DMS79 (cell line): ENCODE measurements around the gene BCL11A.

Experiments
- DNase-seq: peaks from one replicate; lab custom pipeline; 2025; lab: John Stamatoyannopoulos, UW

BCL11A gene

GRCh38 chr2:60553495-60554073 lies at the start of gene BCL11A:
BCL11A (minus strand) TSS chr2:60553654; CDS start chr2:60553270, 384 bp downstream.
- peak; percentile 74 for DNase-seq

GRCh38 chr2:60602828-60603532 lies 49.5 kb upstream of the BCL11A start:
- no peak for DNase-seq

GRCh38 chr2:60602388-60602787 lies 48.9 kb upstream of the BCL11A start:
- DNase-seq = no peak

GRCh38 chr2:60598271-60598670 lies 44.8 kb upstream of the BCL11A start:
- no peak for DNase-seq

GRCh38 chr2:60597346-60597745 lies 43.9 kb upstream of the BCL11A start:
- DNase-seq = no peak

GRCh38 chr2:60596411-60596810 lies 43.0 kb upstream of the BCL11A start:
- DNase-seq = no peak

GRCh38 chr2:60595953-60596352 lies 42.5 kb upstream of the BCL11A start:
- DNase-seq = no peak

- no peak for DNase-seq
Observed at GRCh38 chr2:60589104-60589503, 35.6 kb upstream of the BCL11A start.

- no peak for DNase-seq
Observed at GRCh38 chr2:60586081-60586480, 32.6 kb upstream of the BCL11A start.

GRCh38 chr2:60585276-60585675 lies 31.8 kb upstream of the BCL11A start:
- no peak for DNase-seq

- no peak for DNase-seq
Observed at GRCh38 chr2:60583604-60584003, 30.1 kb upstream of the BCL11A start.

- peak; percentile 35 for DNase-seq
Observed at GRCh38 chr2:60581433-60582282, 28.2 kb upstream of the BCL11A start.

GRCh38 chr2:60577682-60578283 lies 24.3 kb upstream of the BCL11A start:
- DNase-seq = no peak

GRCh38 chr2:60573251-60573650 lies 19.8 kb upstream of the BCL11A start:
- no peak for DNase-seq

- no peak for DNase-seq
Observed at GRCh38 chr2:60570251-60570650, 16.8 kb upstream of the BCL11A start.

GRCh38 chr2:60569680-60570111 lies 16.2 kb upstream of the BCL11A start:
- no peak for DNase-seq

GRCh38 chr2:60567919-60568768 lies 14.7 kb upstream of the BCL11A start:
- DNase-seq = no peak

GRCh38 chr2:60567096-60567495 lies 13.6 kb upstream of the BCL11A start:
- DNase-seq = no peak

GRCh38 chr2:60565472-60565871 lies 12.0 kb upstream of the BCL11A start:
- DNase-seq = no peak

GRCh38 chr2:60560734-60561644 lies 7.5 kb upstream of the BCL11A start:
- DNase-seq = no peak
